ENCODE data around the gene TVP23C.

DNA sequence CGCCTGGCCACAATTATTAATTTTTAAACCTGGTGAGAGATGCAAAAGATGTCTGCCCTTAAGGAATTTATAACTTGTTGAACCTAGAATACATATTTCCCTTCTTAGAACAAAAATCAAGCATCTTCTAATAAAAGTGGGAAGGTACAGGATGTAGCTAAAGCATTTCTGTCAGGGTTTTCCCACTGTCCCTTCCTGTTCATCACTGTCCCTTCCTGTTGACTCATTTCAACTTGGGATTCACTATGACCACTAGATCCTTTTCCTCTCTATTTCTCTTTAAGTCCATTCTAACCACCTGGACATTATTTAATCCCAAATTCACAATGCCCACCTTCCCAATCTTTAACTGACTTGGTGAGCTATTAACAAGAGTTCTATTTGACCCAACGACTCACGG lies 62.0 kb downstream of the TVP23C start:
- TF ChIP-seq ZNF121 (CRISPR knock-in tag; conservative IDR thresholded peaks at IDR 0.05) (no peak), SIN3A (IDR thresholded peaks at IDR 0.05; ENCODE audit: borderline replicate concordance in 2 of 2, control insufficient read depth in 1 of 2, low read depth in 2 of 2, low read length in 2 of 2) (no peak), POLR2A (conservative IDR thresholded peaks at IDR 0.05) (no peak), KLF1 (tag; IDR thresholded peaks at IDR 0.05) (no peak)
- TF ChIP-seq, protein P1, sequence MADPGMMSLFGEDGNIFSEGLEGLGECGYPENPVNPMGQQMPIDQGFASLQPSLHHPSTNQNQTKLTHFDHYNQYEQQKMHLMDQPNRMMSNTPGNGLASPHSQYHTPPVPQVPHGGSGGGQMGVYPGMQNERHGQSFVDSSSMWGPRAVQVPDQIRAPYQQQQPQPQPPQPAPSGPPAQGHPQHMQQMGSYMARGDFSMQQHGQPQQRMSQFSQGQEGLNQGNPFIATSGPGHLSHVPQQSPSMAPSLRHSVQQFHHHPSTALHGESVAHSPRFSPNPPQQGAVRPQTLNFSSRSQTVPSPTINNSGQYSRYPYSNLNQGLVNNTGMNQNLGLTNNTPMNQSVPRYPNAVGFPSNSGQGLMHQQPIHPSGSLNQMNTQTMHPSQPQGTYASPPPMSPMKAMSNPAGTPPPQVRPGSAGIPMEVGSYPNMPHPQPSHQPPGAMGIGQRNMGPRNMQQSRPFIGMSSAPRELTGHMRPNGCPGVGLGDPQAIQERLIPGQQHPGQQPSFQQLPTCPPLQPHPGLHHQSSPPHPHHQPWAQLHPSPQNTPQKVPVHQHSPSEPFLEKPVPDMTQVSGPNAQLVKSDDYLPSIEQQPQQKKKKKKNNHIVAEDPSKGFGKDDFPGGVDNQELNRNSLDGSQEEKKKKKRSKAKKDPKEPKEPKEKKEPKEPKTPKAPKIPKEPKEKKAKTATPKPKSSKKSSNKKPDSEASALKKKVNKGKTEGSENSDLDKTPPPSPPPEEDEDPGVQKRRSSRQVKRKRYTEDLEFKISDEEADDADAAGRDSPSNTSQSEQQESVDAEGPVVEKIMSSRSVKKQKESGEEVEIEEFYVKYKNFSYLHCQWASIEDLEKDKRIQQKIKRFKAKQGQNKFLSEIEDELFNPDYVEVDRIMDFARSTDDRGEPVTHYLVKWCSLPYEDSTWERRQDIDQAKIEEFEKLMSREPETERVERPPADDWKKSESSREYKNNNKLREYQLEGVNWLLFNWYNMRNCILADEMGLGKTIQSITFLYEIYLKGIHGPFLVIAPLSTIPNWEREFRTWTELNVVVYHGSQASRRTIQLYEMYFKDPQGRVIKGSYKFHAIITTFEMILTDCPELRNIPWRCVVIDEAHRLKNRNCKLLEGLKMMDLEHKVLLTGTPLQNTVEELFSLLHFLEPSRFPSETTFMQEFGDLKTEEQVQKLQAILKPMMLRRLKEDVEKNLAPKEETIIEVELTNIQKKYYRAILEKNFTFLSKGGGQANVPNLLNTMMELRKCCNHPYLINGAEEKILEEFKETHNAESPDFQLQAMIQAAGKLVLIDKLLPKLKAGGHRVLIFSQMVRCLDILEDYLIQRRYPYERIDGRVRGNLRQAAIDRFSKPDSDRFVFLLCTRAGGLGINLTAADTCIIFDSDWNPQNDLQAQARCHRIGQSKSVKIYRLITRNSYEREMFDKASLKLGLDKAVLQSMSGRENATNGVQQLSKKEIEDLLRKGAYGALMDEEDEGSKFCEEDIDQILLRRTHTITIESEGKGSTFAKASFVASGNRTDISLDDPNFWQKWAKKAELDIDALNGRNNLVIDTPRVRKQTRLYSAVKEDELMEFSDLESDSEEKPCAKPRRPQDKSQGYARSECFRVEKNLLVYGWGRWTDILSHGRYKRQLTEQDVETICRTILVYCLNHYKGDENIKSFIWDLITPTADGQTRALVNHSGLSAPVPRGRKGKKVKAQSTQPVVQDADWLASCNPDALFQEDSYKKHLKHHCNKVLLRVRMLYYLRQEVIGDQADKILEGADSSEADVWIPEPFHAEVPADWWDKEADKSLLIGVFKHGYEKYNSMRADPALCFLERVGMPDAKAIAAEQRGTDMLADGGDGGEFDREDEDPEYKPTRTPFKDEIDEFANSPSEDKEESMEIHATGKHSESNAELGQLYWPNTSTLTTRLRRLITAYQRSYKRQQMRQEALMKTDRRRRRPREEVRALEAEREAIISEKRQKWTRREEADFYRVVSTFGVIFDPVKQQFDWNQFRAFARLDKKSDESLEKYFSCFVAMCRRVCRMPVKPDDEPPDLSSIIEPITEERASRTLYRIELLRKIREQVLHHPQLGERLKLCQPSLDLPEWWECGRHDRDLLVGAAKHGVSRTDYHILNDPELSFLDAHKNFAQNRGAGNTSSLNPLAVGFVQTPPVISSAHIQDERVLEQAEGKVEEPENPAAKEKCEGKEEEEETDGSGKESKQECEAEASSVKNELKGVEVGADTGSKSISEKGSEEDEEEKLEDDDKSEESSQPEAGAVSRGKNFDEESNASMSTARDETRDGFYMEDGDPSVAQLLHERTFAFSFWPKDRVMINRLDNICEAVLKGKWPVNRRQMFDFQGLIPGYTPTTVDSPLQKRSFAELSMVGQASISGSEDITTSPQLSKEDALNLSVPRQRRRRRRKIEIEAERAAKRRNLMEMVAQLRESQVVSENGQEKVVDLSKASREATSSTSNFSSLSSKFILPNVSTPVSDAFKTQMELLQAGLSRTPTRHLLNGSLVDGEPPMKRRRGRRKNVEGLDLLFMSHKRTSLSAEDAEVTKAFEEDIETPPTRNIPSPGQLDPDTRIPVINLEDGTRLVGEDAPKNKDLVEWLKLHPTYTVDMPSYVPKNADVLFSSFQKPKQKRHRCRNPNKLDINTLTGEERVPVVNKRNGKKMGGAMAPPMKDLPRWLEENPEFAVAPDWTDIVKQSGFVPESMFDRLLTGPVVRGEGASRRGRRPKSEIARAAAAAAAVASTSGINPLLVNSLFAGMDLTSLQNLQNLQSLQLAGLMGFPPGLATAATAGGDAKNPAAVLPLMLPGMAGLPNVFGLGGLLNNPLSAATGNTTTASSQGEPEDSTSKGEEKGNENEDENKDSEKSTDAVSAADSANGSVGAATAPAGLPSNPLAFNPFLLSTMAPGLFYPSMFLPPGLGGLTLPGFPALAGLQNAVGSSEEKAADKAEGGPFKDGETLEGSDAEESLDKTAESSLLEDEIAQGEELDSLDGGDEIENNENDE (IDR thresholded peaks at IDR 0.05; ENCODE audit: low read depth, low read length): no peak

Measured in K562 (cell line).